Activated CD4-positive, alpha-beta T cell treated with anti-CD3 and anti-CD28 coated beads, Interleukin-2, amount 50 U/mL, for 4 hours (primary cell): Measurements from ENCODE around the gene NLRC4.
"Not testable (repeated sequence)": the region's sequence is repeated elsewhere in the genome, so short reads cannot be mapped to it uniquely, and the experiment has no call there.

Source experiments
- DNase-seq, 2 experiments: peaks; one replicate each; pipeline ENCODE4 v3.0.0-alpha.2; 2020

The NLRC4 gene

GRCh38 chr2:32264422-32265105 is at the start of gene NLRC4:
TSS of gene NLRC4 (minus strand) at chr2:32264886. CDS start at chr2:32256775, 8,111 bp downstream.
- no peak for DNase-seq

GRCh38 chr2:32310577-32310976 is 45.9 kb upstream of the NLRC4 start:
- no peak for DNase-seq

GRCh38 chr2:32293966-32294562 is 29.4 kb upstream of the NLRC4 start:
- not testable (repeated sequence) for DNase-seq

GRCh38 chr2:32293493-32293892 is 28.8 kb upstream of the NLRC4 start:
- DNase-seq: not testable (repeated sequence)

- DNase-seq: no peak
These were observed 27.1 kb upstream of the NLRC4 start for GRCh38 chr2:32291746-32292145.

- no peak for DNase-seq
These were observed 25.3 kb upstream of the NLRC4 start for GRCh38 chr2:32290000-32290339.

GRCh38 chr2:32289165-32289999 is 24.7 kb upstream of the NLRC4 start:
- no peak for DNase-seq

GRCh38 chr2:32284321-32284720 is 19.6 kb upstream of the NLRC4 start:
- DNase-seq: no peak

- no peak for DNase-seq
These were observed 13.8 kb upstream of the NLRC4 start for GRCh38 chr2:32278478-32278853.

GRCh38 chr2:32277674-32278477 is 13.2 kb upstream of the NLRC4 start, which contains the start of gene YIPF4:
TSS of gene YIPF4 (plus strand) at chr2:32277904. CDS start at chr2:32278156, 252 bp downstream.
- peak; percentile 82 to 85 for DNase-seq

GRCh38 chr2:32277363-32277673 is 12.6 kb upstream of the NLRC4 start:
- DNase-seq: no peak

GRCh38 chr2:32275790-32276189 is 11.1 kb upstream of the NLRC4 start:
- DNase-seq: not testable (repeated sequence)

- DNase-seq: no peak
These were observed 9.6 kb upstream of the NLRC4 start for GRCh38 chr2:32274289-32274688.

- no peak for DNase-seq
These were observed 7.6 kb upstream of the NLRC4 start for GRCh38 chr2:32272279-32272678.

GRCh38 chr2:32271063-32271462 is 6.4 kb upstream of the NLRC4 start:
- DNase-seq: no peak

- no peak for DNase-seq
These were observed 2.6 kb downstream of the NLRC4 start for GRCh38 chr2:32262105-32262504.

GRCh38 chr2:32260376-32260775 is 4.3 kb downstream of the NLRC4 start:
- DNase-seq: no peak

- no peak for DNase-seq
These were observed 6.4 kb downstream of the NLRC4 start for GRCh38 chr2:32258242-32258641.

- no peak for DNase-seq
These were observed 14.4 kb downstream of the NLRC4 start for GRCh38 chr2:32250290-32250689.

- DNase-seq: no peak
These were observed 14.9 kb downstream of the NLRC4 start for GRCh38 chr2:32249731-32250236.

- DNase-seq: no peak
These were observed 16.4 kb downstream of the NLRC4 start for GRCh38 chr2:32248299-32248698.

- DNase-seq: no peak
These were observed 17.8 kb downstream of the NLRC4 start for GRCh38 chr2:32246911-32247310.

GRCh38 chr2:32242331-32242730 is 22.4 kb downstream of the NLRC4 start:
- no peak for DNase-seq
